ENCODE measurements around the gene CRTAC1.
"Not testable (repeated sequence)": the region's sequence is repeated elsewhere in the genome, so short reads cannot be mapped to it uniquely, and the experiment has no call there.

CRTAC1 gene

GRCh38 chr10:97869091-97870042 lies 161.1 kb downstream of the CRTAC1 start:
- peak; percentile 91 for DNase-seq (ENCODE audit: low spot score)

GRCh38 chr10:97868134-97868685 lies 162.2 kb downstream of the CRTAC1 start:
- DNase-seq (ENCODE audit: low spot score) = no peak

GRCh38 chr10:97867220-97867800 lies 163.1 kb downstream of the CRTAC1 start:
- no peak for DNase-seq (ENCODE audit: low spot score)

- no peak for DNase-seq (ENCODE audit: low spot score)
Measured at GRCh38 chr10:97866524-97867219, 163.7 kb downstream of the CRTAC1 start.

- no peak for DNase-seq (ENCODE audit: low spot score)
Measured at GRCh38 chr10:97865488-97865887, 164.9 kb downstream of the CRTAC1 start.

- DNase-seq (ENCODE audit: low spot score) = no peak
Measured at GRCh38 chr10:97863808-97864207, 166.6 kb downstream of the CRTAC1 start.

GRCh38 chr10:97861924-97862323 lies 168.5 kb downstream of the CRTAC1 start:
- DNase-seq (ENCODE audit: low spot score) = peak; percentile 21

GRCh38 chr10:97861097-97861750 lies 169.2 kb downstream of the CRTAC1 start:
- DNase-seq (ENCODE audit: low spot score) = peak; percentile 44

- no peak for DNase-seq (ENCODE audit: low spot score)
Measured at GRCh38 chr10:97858001-97858439, 172.4 kb downstream of the CRTAC1 start.

GRCh38 chr10:97854743-97855142 lies 175.7 kb downstream of the CRTAC1 start:
- no peak for DNase-seq (ENCODE audit: low spot score)

- no peak for DNase-seq (ENCODE audit: low spot score)
Measured at GRCh38 chr10:97852840-97853405, 177.5 kb downstream of the CRTAC1 start.

GRCh38 chr10:97852277-97852676 lies 178.1 kb downstream of the CRTAC1 start:
- DNase-seq (ENCODE audit: low spot score) = no peak

- no peak for DNase-seq (ENCODE audit: low spot score)
Measured at GRCh38 chr10:97851341-97852001, 178.9 kb downstream of the CRTAC1 start.

GRCh38 chr10:97850446-97850845 lies 180.0 kb downstream of the CRTAC1 start:
- peak; percentile 17 for DNase-seq (ENCODE audit: low spot score)

- DNase-seq (ENCODE audit: low spot score) = peak; percentile 52
Measured at GRCh38 chr10:97849687-97850402, 180.6 kb downstream of the CRTAC1 start, which contains the start of gene GOLGA7B. Gene GOLGA7B, plus strand, starts transcription at chr10:97849843. Its CDS starts 461 bp downstream, at chr10:97850304.

- DNase-seq (ENCODE audit: low spot score) = peak; percentile 79
Measured at GRCh38 chr10:97849103-97849686, 181.2 kb downstream of the CRTAC1 start.

GRCh38 chr10:97844678-97845077 lies 185.7 kb downstream of the CRTAC1 start:
- DNase-seq (ENCODE audit: low spot score) = no peak

- not testable (repeated sequence) for DNase-seq (ENCODE audit: low spot score)
Measured at GRCh38 chr10:97843972-97844371, 186.4 kb downstream of the CRTAC1 start.

- DNase-seq (ENCODE audit: low spot score) = no peak
Measured at GRCh38 chr10:97843281-97843671, 187.1 kb downstream of the CRTAC1 start.

All from SW480 (cell line).